Measurements from ENCODE around the gene CDIP1.

Gene CDIP1

GRCh38 chr16:4561596-4561995 is 23.0 kb upstream of the CDIP1 start:
- TF ChIP-seq, protein P1, sequence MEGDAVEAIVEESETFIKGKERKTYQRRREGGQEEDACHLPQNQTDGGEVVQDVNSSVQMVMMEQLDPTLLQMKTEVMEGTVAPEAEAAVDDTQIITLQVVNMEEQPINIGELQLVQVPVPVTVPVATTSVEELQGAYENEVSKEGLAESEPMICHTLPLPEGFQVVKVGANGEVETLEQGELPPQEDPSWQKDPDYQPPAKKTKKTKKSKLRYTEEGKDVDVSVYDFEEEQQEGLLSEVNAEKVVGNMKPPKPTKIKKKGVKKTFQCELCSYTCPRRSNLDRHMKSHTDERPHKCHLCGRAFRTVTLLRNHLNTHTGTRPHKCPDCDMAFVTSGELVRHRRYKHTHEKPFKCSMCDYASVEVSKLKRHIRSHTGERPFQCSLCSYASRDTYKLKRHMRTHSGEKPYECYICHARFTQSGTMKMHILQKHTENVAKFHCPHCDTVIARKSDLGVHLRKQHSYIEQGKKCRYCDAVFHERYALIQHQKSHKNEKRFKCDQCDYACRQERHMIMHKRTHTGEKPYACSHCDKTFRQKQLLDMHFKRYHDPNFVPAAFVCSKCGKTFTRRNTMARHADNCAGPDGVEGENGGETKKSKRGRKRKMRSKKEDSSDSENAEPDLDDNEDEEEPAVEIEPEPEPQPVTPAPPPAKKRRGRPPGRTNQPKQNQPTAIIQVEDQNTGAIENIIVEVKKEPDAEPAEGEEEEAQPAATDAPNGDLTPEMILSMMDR (IDR thresholded peaks at IDR 0.05; ENCODE audit: low read depth, low read length, missing control alignments), result no peak

GRCh38 chr16:4557973-4558372 is 19.4 kb upstream of the CDIP1 start:
- DNase-seq (ENCODE audit: low read depth), result no peak
- TF ChIP-seq, protein P1 (IDR thresholded peaks at IDR 0.05; ENCODE audit: low read depth, low read length, missing control alignments), result no peak

More at GRCh38 chr16:4561596-4561995, 23.0 kb upstream of the CDIP1 start:
- DNase-seq (ENCODE audit: low read depth), result no peak
- H3K4me3 ChIP-seq (ENCODE audit: low read depth, low read length), result no peak overlapping the region

GRCh38 chr16:4556580-4556979 is 18.0 kb upstream of the CDIP1 start:
- TF ChIP-seq, protein P1 (IDR thresholded peaks at IDR 0.05; ENCODE audit: low read depth, low read length, missing control alignments), result no peak
- DNase-seq (ENCODE audit: low read depth), result no peak
- no peak overlapping the region for H3K4me3 ChIP-seq (ENCODE audit: low read depth, low read length)

More at GRCh38 chr16:4557973-4558372, 19.4 kb upstream of the CDIP1 start:
- H3K4me3 ChIP-seq (ENCODE audit: low read depth, low read length), result no peak overlapping the region

DNA sequence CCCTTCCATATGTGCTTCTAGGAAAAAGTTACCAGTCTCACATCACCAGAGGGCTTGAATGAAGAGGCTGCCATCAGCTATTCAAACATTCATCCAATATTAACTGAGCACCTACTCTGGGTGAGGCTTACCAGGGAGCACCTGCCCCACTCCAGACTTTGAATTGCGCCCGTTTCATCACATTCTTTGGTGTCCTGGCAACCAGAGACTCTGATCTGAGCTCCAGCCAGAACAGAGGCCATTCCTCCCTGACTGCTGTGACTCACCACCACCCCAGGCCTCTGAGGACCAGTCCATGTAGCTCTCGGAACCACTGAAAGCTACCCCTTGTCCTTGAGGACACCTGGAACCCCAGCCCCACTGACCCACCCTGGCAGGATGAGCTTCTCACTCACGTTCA is 17.5 kb upstream of the CDIP1 start, which contains the start of gene C16orf96:
TSS of gene C16orf96 (plus strand) at position 229 of the 400 bp plus-strand sequence. CDS start at position 379, 150 bp downstream.
- TF ChIP-seq, protein P1 (IDR thresholded peaks at IDR 0.05; ENCODE audit: low read depth, low read length, missing control alignments), result no peak
- no peak for DNase-seq (ENCODE audit: low read depth)
- H3K4me3 ChIP-seq (ENCODE audit: low read depth, low read length), result no peak within 1 kb of the TSS

DNA sequence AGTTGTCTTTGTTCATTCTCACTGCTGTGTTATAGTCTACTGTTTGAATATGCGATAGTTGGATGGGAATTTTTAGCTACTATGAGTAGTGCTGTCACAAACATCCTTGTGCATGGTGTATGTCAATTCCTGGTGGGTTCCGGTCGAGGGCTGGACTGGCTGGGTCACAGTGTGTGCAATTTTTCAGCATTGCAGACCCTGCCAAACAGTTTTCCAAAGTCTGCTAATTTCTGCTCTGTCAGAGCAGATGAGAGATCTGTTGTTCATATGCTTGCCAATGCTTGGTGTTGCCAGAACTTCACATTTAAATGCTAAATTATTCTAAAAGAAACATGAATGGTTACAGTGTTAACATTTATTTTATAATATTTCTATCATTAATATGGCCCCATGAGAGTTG is 14.0 kb upstream of the CDIP1 start:
- DNase-seq (ENCODE audit: low read depth), result no peak
- no peak overlapping the region for H3K4me3 ChIP-seq (ENCODE audit: low read depth, low read length)
- TF ChIP-seq, protein P1 (IDR thresholded peaks at IDR 0.05; ENCODE audit: low read depth, low read length, missing control alignments), result no peak

- DNase-seq (ENCODE audit: low read depth), result no peak
- no peak overlapping the region for H3K4me3 ChIP-seq (ENCODE audit: low read depth, low read length)
- TF ChIP-seq, protein P1 (IDR thresholded peaks at IDR 0.05; ENCODE audit: low read depth, low read length, missing control alignments), result no peak
Measured at GRCh38 chr16:4550591-4550990, 12.0 kb upstream of the CDIP1 start.

- no peak for DNase-seq (ENCODE audit: low read depth)
- TF ChIP-seq, protein P1 (IDR thresholded peaks at IDR 0.05; ENCODE audit: low read depth, low read length, missing control alignments), result no peak
- H3K4me3 ChIP-seq (ENCODE audit: low read depth, low read length), result no peak overlapping the region
Measured at GRCh38 chr16:4548124-4548523, 9.6 kb upstream of the CDIP1 start.
